Activated CD4-positive, CD25-positive, alpha-beta regulatory T cell treated with anti-CD3 and anti-CD28 coated beads, Interleukin-2, amount 50 U/mL, for 72 hours (primary cell): ENCODE data around the gene CEBPZOS.

Source experiments
- DNase-seq: peaks from one replicate; pipeline ENCODE4 v3.0.0; 2021

The CEBPZOS gene

DNA sequence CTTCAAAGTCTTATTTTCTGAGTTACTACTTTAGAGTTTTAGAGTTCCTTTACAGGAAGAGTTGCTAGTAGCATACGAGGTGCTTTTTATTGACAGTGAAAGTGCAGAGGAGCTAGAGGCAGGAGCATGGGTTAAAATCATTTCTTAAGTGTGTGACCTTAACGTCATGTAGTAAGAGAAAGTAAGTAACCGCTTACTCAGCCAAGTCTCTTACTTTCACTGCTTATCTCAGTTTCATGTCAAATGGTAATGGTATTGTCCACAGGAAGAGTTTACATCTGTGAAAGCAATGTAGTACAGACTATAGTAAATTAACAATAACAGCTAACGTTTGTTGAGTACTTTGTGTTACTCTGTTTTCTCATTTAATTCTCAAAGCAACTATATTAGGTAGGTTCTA is 47.7 kb downstream of the CEBPZOS start:
- no peak for DNase-seq

DNA sequence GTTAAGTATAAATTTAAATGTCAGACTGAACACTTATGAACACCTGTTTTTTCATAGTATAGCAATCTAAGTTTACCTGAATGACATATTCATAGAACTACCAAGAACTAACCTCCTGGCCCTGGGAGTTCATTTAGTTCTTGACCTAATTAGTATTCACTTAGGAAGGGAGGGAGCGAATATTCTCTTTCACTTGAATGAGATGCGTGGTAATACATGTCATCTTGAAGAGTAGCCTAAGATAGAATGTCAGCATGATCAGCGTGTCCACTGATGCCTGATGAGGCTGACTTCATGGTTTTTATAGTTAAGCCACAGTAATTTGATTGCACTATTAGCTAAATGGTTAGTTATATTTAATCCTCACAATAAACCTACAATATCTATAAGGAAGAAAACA is 48.5 kb downstream of the CEBPZOS start:
- no peak for DNase-seq

DNA sequence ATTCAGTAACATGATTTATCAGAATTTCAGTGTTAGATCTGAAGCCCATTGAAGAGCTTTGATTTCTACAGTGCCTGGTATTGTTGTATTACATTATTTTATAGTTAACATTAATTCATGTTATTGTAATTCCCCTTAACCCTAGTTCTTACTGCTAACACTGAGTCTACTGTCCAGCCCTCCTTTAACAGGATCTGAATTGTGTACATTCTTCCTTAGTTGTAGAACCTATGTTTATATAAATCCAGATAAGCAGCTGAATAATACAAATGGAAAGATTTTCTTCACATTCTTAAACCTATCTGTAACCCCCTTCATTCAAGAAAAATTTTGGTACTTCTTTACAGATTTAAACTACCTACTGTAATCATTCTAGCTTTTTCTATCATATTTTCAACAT is 49.9 kb downstream of the CEBPZOS start:
- DNase-seq: no peak

DNA sequence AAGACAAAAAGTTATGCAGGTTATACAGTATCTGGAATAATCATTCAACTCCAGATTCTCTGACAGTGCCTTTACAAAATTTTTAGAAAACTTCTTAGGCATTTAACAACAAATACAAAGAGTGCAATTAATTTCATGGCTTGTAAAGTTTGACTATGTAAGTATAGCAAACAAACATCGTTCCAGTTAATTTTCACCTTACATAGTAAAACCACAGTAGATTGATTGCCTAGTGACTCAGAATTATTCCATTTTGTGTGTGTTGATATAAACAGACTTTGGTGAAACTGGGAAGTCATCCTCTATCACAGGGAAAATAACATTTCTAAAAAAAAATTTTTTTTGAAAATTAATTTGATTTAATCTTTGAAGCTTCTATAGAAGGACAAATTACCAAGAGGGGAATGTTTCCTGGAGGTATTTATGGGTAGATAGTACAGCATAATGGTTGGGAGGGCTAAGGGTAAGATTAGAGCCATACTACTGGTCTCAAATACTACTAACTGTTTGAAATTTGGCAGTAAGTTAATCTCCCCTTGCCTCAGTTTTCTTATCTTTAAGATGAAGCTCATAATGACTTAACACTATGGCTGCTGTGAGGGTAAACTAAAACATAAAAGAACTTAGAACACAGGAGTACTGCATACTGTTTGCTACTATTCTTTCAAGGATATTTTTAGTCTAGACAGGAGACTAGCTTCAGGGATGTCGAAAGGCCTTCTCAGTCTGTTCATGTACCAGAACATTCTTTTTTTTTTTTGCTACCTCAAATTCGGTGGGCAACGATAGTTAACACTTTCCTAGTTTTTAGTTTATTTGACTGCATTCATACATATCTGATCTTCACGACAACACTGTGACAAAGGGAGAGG is 54.8 kb downstream of the CEBPZOS start:
- DNase-seq: no peak
